GM23338 (cell line): ENCODE data around the gene HNF4A. TPM values are rescaled to one million over a fixed set of nuclear protein-coding genes. Genes with fewer than 3 reads are reported as not detected.

Source experiments
- ATAC-seq: fragments of 200-7000 bp; cut with Tn5 transposase; 3 replicates; pipeline ENCODE4 v1.9.1; 2020
- DNase-seq: peaks from one replicate; pipeline ENCODE4 v3.0.0-alpha.2; 2015; ENCODE audit warnings: low spot score
- H2AFZ ChIP-seq: fragments of 200-600 bp; sonication (generic); 2 replicates; pipeline ENCODE4 v1.8.0; 2016; ENCODE audit warnings: antibody characterized with exemption, mild to moderate bottlenecking, moderate library complexity
- H3F3A ChIP-seq: fragments of 200-600 bp; sonication (generic); replicated peaks from 2 replicates; pipeline ENCODE4 v1.8.0; 2017; ENCODE audit warnings: antibody characterized with exemption, mixed run types, low read depth
- H3K27ac ChIP-seq: fragments of 200-600 bp; sonication (generic); 2 replicates; pipeline ENCODE4 v1.6.1; 2016; ENCODE audit warnings: low read depth
- H3K27me3 ChIP-seq: fragments of 200-600 bp; sonication (generic); 2 replicates; pipeline ENCODE4 v1.8.0; 2016; ENCODE audit warnings: mild to moderate bottlenecking, mixed run types, moderate library complexity; ENCODE audit not compliant: insufficient read depth
- H3K36me3 ChIP-seq: fragments of 200-600 bp; sonication (generic); 2 replicates; pipeline ENCODE4 v1.8.0; 2016; ENCODE audit warnings: mild to moderate bottlenecking; ENCODE audit not compliant: insufficient read depth
- H3K4me1 ChIP-seq: fragments of 200-600 bp; sonication (generic); 2 replicates; pipeline ENCODE4 v1.8.0; 2016; ENCODE audit warnings: mild to moderate bottlenecking, moderate library complexity; ENCODE audit not compliant: insufficient read depth
- H3K4me2 ChIP-seq: fragments of 200-600 bp; sonication (generic); 2 replicates; pipeline ENCODE4 v1.7.1; 2017; ENCODE audit warnings: mixed run types
- H3K4me3 ChIP-seq: fragments of 200-600 bp; sonication (generic); 2 replicates; pipeline ENCODE4 v1.6.1; 2016; ENCODE audit warnings: mixed run types
- H3K79me2 ChIP-seq: fragments of 200-600 bp; sonication (generic); replicated peaks from 2 replicates; pipeline ENCODE4 v1.8.0; 2017; ENCODE audit warnings: mild to moderate bottlenecking; ENCODE audit not compliant: insufficient read depth
- H3K9me2 ChIP-seq: fragments of 200-600 bp; sonication (generic); 2 replicates; pipeline ENCODE4 v1.8.0; 2017; ENCODE audit not compliant: insufficient read depth
- H4K20me1 ChIP-seq: fragments of 200-600 bp; sonication (generic); replicated peaks from 2 replicates; pipeline ENCODE4 v1.8.0; 2017; ENCODE audit warnings: mild to moderate bottlenecking; ENCODE audit not compliant: insufficient read depth
- H3K27ac Mint-ChIP-seq: 2 replicates; pipeline ENCODE4 v1.8.0; 2020; ENCODE audit warnings: inconsistent platforms, mild to moderate bottlenecking, moderate library complexity, mixed read lengths
- H3K27me3 Mint-ChIP-seq: 3 replicates; pipeline ENCODE4 v1.8.0; 2022; ENCODE audit warnings: low read depth, mild to moderate bottlenecking, moderate library complexity, mixed read lengths, inconsistent platforms; ENCODE audit not compliant: insufficient read depth, poor library complexity
- H3K36me3 Mint-ChIP-seq: 3 replicates; pipeline ENCODE4 v1.8.0; 2021; ENCODE audit warnings: low read depth, mild to moderate bottlenecking, inconsistent platforms, moderate library complexity, mixed read lengths
- H3K4me1 Mint-ChIP-seq: 3 replicates; pipeline ENCODE4 v1.8.0; 2020; ENCODE audit warnings: mild to moderate bottlenecking, inconsistent platforms, mixed read lengths
- H3K4me3 Mint-ChIP-seq: 3 replicates; pipeline ENCODE4 v1.8.0; 2021; ENCODE audit warnings: moderate library complexity, mild to moderate bottlenecking, inconsistent platforms, mixed read lengths
- H3K9me3 Mint-ChIP-seq: 3 replicates; pipeline ENCODE4 v1.8.0; 2020; ENCODE audit warnings: moderate library complexity, mild to moderate bottlenecking, inconsistent platforms, mixed read lengths
- CREB1 ChIP-seq: fragments of 250-450 bp; sonication (Bioruptor Pico); IDR thresholded peaks from 2 replicates; pipeline ENCODE4 v1.5.0; 2020; ENCODE audit warnings: low read depth, mild to moderate bottlenecking, moderate library complexity
- EZH2 ChIP-seq: fragments of 200-600 bp; sonication (generic); IDR thresholded peaks from one replicate; pipeline ENCODE4 v1.8.0; 2017; ENCODE audit warnings: antibody characterized with exemption, mild to moderate bottlenecking, low read depth; ENCODE audit not compliant: unreplicated experiment
- EZH2phosphoT487 ChIP-seq: fragments of 200-600 bp; sonication (generic); IDR thresholded peaks from one replicate; pipeline ENCODE4 v1.8.1; 2018; ENCODE audit warnings: antibody characterized with exemption; ENCODE audit not compliant: unreplicated experiment
- JUNB ChIP-seq: IDR thresholded peaks from one replicate; pipeline ENCODE4 v1.6.1; 2016; ENCODE audit warnings: antibody characterized with exemption; ENCODE audit not compliant: unreplicated experiment
- POLR2AphosphoS5 ChIP-seq: IDR thresholded peaks from 2 replicates; pipeline ENCODE4 v1.6.1; 2016; ENCODE audit warnings: antibody characterized with exemption, low read depth
- STAT1 ChIP-seq: IDR thresholded peaks from one replicate; pipeline ENCODE4 v1.6.1; 2016; ENCODE audit warnings: antibody characterized with exemption; ENCODE audit not compliant: unreplicated experiment
- ZNF114 ChIP-seq: fragments of 250-450 bp; sonication (Bioruptor Pico); IDR thresholded peaks from 2 replicates; pipeline ENCODE4 v1.5.0; 2020; ENCODE audit warnings: mild to moderate bottlenecking, moderate library complexity
- polyA plus RNA-seq: library from polyadenylated mRNA; unstranded; fragments of >200 nt; fragmentation: Nextera tagmentation; extraction: Ambion mirVana; gene quantifications from 2 replicates; pipeline ENCODE4 v1.2.1, GENCODE V29; 2016
- total RNA-seq: library from RNA; depleted of rRNA; stranded (reverse); fragments of >200 nt; shearing (Covaris generic); gene quantifications from 2 replicates; pipeline ENCODE4 v1.2.3, GENCODE V29; 2014
- TF ChIP-seq, protein P1 (sequence below): IDR thresholded peaks from one replicate; pipeline ENCODE4 v1.6.1; 2018; ENCODE audit warnings: antibody characterized with exemption; ENCODE audit not compliant: unreplicated experiment
- TF ChIP-seq, protein P2 (sequence below): fragments of 250-450 bp; sonication (Bioruptor Pico); IDR thresholded peaks from 2 replicates; pipeline ENCODE4 v1.5.0; 2020; ENCODE audit warnings: mild to moderate bottlenecking, moderate library complexity

The HNF4A gene
- total and polyA plus RNA-seq, 2 experiments from 2014 or later: not detected

- Histone ChIP-seq H3K9me2 (no peaks in the 10 kb centered on the region), H4K20me1 (no peaks in the 10 kb centered on the region), H3K4me2 (no peak overlapping the region), H3K4me3 (no peak overlapping the region), H3K4me1 (no peaks in the 10 kb centered on the region), H2AFZ (no peak overlapping the region), H3K79me2 (no peaks in the 10 kb centered on the region), H3K36me3 (no peaks in the 10 kb centered on the region), H3K27ac (no peak overlapping the region), H3K27me3 (no peaks in the 10 kb centered on the region), H3F3A (no peaks in the 10 kb centered on the region)
- Mint-ChIP-seq H3K4me1 (no peaks in the 10 kb centered on the region), H3K27ac (no peak overlapping the region), H3K36me3 (no peaks in the 10 kb centered on the region), H3K4me3 (no peak overlapping the region), H3K9me3 (no peaks in the 10 kb centered on the region), H3K27me3 (peaks cover 3% of the 10 kb centered on the region)
- no peak for ATAC-seq
- DNase-seq: no peak
- TF ChIP-seq EZH2 (no peak), CREB1 (no peak), STAT1 (no peak)
- TF ChIP-seq, protein P1, sequence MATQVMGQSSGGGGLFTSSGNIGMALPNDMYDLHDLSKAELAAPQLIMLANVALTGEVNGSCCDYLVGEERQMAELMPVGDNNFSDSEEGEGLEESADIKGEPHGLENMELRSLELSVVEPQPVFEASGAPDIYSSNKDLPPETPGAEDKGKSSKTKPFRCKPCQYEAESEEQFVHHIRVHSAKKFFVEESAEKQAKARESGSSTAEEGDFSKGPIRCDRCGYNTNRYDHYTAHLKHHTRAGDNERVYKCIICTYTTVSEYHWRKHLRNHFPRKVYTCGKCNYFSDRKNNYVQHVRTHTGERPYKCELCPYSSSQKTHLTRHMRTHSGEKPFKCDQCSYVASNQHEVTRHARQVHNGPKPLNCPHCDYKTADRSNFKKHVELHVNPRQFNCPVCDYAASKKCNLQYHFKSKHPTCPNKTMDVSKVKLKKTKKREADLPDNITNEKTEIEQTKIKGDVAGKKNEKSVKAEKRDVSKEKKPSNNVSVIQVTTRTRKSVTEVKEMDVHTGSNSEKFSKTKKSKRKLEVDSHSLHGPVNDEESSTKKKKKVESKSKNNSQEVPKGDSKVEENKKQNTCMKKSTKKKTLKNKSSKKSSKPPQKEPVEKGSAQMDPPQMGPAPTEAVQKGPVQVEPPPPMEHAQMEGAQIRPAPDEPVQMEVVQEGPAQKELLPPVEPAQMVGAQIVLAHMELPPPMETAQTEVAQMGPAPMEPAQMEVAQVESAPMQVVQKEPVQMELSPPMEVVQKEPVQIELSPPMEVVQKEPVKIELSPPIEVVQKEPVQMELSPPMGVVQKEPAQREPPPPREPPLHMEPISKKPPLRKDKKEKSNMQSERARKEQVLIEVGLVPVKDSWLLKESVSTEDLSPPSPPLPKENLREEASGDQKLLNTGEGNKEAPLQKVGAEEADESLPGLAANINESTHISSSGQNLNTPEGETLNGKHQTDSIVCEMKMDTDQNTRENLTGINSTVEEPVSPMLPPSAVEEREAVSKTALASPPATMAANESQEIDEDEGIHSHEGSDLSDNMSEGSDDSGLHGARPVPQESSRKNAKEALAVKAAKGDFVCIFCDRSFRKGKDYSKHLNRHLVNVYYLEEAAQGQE: no peak
Measured at GRCh38 chr20:44364068-44364467, 8.6 kb downstream of the HNF4A start.

- H3K4me1 ChIP-seq: no peaks in the 10 kb centered on the region
- H3K9me2 ChIP-seq: no peaks in the 10 kb centered on the region
- H3K27ac ChIP-seq: no peak overlapping the region
- no peak overlapping the region for H3K27ac Mint-ChIP-seq
- H3K4me2 ChIP-seq: no peak overlapping the region
- no peaks in the 10 kb centered on the region for H3K4me1 Mint-ChIP-seq
- H3K79me2 ChIP-seq: no peaks in the 10 kb centered on the region
- no peaks in the 10 kb centered on the region for H4K20me1 ChIP-seq
- H3K4me3 Mint-ChIP-seq: no peak overlapping the region
- DNase-seq (no peak), ATAC-seq (no peak)
- no peaks in the 10 kb centered on the region for H3F3A ChIP-seq
- H3K9me3 Mint-ChIP-seq: no peaks in the 10 kb centered on the region
- no peaks in the 10 kb centered on the region for H3K27me3 ChIP-seq
- H3K36me3 ChIP-seq: no peaks in the 10 kb centered on the region
- H2AFZ ChIP-seq: no peak overlapping the region
- no peak overlapping the region for H3K4me3 ChIP-seq
- no peaks in the 10 kb centered on the region for H3K36me3 Mint-ChIP-seq
- peaks cover 3% of the 10 kb centered on the region for H3K27me3 Mint-ChIP-seq
- TF ChIP-seq EZH2phosphoT487 (no peak), JUNB (no peak), CREB1 (no peak), ZNF114 (no peak), STAT1 (no peak), EZH2 (no peak), POLR2AphosphoS5 (no peak)
- TF ChIP-seq, protein P2, sequence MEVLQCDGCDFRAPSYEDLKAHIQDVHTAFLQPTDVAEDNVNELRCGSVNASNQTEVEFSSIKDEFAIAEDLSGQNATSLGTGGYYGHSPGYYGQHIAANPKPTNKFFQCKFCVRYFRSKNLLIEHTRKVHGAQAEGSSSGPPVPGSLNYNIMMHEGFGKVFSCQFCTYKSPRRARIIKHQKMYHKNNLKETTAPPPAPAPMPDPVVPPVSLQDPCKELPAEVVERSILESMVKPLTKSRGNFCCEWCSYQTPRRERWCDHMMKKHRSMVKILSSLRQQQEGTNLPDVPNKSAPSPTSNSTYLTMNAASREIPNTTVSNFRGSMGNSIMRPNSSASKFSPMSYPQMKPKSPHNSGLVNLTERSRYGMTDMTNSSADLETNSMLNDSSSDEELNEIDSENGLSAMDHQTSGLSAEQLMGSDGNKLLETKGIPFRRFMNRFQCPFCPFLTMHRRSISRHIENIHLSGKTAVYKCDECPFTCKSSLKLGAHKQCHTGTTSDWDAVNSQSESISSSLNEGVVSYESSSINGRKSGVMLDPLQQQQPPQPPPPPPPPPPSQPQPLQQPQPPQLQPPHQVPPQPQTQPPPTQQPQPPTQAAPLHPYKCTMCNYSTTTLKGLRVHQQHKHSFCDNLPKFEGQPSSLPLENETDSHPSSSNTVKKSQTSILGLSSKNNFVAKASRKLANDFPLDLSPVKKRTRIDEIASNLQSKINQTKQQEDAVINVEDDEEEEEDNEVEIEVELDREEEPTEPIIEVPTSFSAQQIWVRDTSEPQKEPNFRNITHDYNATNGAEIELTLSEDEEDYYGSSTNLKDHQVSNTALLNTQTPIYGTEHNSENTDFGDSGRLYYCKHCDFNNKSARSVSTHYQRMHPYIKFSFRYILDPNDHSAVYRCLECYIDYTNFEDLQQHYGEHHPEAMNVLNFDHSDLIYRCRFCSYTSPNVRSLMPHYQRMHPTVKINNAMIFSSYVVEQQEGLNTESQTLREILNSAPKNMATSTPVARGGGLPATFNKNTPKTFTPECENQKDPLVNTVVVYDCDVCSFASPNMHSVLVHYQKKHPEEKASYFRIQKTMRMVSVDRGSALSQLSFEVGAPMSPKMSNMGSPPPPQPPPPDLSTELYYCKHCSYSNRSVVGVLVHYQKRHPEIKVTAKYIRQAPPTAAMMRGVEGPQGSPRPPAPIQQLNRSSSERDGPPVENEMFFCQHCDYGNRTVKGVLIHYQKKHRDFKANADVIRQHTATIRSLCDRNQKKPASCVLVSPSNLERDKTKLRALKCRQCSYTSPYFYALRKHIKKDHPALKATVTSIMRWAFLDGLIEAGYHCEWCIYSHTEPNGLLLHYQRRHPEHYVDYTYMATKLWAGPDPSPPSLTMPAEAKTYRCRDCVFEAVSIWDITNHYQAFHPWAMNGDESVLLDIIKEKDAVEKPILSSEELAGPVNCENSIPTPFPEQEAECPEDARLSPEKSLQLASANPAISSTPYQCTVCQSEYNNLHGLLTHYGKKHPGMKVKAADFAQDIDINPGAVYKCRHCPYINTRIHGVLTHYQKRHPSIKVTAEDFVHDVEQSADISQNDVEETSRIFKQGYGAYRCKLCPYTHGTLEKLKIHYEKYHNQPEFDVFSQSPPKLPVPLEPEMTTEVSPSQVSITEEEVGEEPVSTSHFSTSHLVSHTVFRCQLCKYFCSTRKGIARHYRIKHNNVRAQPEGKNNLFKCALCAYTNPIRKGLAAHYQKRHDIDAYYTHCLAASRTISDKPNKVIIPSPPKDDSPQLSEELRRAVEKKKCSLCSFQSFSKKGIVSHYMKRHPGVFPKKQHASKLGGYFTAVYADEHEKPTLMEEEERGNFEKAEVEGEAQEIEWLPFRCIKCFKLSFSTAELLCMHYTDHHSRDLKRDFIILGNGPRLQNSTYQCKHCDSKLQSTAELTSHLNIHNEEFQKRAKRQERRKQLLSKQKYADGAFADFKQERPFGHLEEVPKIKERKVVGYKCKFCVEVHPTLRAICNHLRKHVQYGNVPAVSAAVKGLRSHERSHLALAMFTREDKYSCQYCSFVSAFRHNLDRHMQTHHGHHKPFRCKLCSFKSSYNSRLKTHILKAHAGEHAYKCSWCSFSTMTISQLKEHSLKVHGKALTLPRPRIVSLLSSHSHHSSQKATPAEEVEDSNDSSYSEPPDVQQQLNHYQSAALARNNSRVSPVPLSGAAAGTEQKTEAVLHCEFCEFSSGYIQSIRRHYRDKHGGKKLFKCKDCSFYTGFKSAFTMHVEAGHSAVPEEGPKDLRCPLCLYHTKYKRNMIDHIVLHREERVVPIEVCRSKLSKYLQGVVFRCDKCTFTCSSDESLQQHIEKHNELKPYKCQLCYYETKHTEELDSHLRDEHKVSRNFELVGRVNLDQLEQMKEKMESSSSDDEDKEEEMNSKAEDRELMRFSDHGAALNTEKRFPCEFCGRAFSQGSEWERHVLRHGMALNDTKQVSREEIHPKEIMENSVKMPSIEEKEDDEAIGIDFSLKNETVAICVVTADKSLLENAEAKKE (CRISPR knock-in tag): no peak
- TF ChIP-seq, protein P1: no peak
Measured at GRCh38 chr20:44364780-44365179, 9.3 kb downstream of the HNF4A start.
